ENCODE measurements around the gene MRPL22. TPM values are rescaled to one million over a fixed set of nuclear protein-coding genes. Genes with fewer than 3 reads are reported as not detected.

Gene MRPL22
- total RNA-seq, 1 experiment from 2014 or later = 77.2 TPM

DNA sequence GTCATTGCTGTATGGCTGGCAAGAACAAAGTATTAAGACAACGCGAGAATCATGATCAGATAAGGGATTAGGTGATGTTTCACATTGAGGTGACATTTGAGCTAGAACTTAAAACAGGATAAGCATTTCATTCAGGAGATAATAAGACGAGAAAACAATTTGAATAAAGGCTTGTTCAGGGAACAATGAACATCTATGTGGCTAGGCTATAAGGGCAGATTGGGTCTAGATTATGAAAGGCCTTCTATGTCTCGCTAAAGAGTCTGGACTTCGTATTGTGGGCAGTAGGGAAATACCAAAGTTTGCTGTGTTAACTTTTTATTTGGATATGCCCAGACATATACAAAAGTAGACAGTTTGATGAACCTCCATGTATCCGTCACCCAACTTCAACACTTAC, 6.9 kb downstream of the MRPL22 start:
- DNase-seq = no peak
- H3K14ac ChIP-seq (ENCODE audit: insufficient read depth, low read length) = no peak overlapping the region
- H3K27ac ChIP-seq (ENCODE audit: insufficient read length, low read depth, low read length) = no peak overlapping the region
- no peak overlapping the region for H2BK5ac ChIP-seq (ENCODE audit: insufficient read length, low read length)
- H2AFZ ChIP-seq (ENCODE audit: low read length) = no peak overlapping the region
- peaks cover 3% of the 10 kb centered on the region; the same call in 1 of the 2 replicates for H3K79me2 ChIP-seq (ENCODE audit: insufficient read depth, low read length)
- no peaks in the 10 kb centered on the region for H3K4me1 ChIP-seq (ENCODE audit: insufficient read depth, low read length)
- no CpG with 5 or more reads among the region's 6 CpGs for WGBS (ENCODE audit: extremely low coverage, insufficient read length, low lambda C conversion rate)
- H3K4ac ChIP-seq (ENCODE audit: low read depth, low read length) = no peak overlapping the region
- no peak overlapping the region for H3K4me2 ChIP-seq (ENCODE audit: insufficient read depth, insufficient read length, low read length)
- H3K4me3 Mint-ChIP-seq = no peak overlapping the region
- no peak overlapping the region for H4K91ac ChIP-seq (ENCODE audit: insufficient read length, low read depth, low read length)
- H3K79me1 ChIP-seq (ENCODE audit: insufficient read depth, low read depth, low read length, poor library complexity, severe bottlenecking) = no peaks in the 10 kb centered on the region
- no peak overlapping the region for H3K56ac ChIP-seq (ENCODE audit: insufficient read length, low read depth, low read length)
- H3K27ac Mint-ChIP-seq = no peak overlapping the region
- no peak overlapping the region for H3K23ac ChIP-seq (ENCODE audit: insufficient read length, low read depth, low read length)
- no peaks in the 10 kb centered on the region for H4K20me1 ChIP-seq (ENCODE audit: control insufficient read depth, insufficient read depth, insufficient read length)
- H2BK120ac ChIP-seq (ENCODE audit: low read depth, low read length, poor library complexity, severe bottlenecking) = no peak overlapping the region
- H3K18ac ChIP-seq (ENCODE audit: insufficient read length, low read depth, low read length) = no peak overlapping the region
- H2BK20ac ChIP-seq (ENCODE audit: low read depth, low read length, poor library complexity, severe bottlenecking) = no peak overlapping the region
- no peaks in the 10 kb centered on the region for H3K4me1 Mint-ChIP-seq
- H3K9me3 Mint-ChIP-seq = no peaks in the 10 kb centered on the region
- H3T11ph ChIP-seq (ENCODE audit: low read length) = no peak overlapping the region
- H3K27me3 ChIP-seq (ENCODE audit: insufficient read depth, low read length) = no peaks in the 10 kb centered on the region
- peaks cover 0 to 10% (median 2%) of the 10 kb centered on the region in 3 experiments; a peak in 3 of 7 replicates for H3K36me3 Mint-ChIP-seq (ENCODE audit: insufficient read depth in 1 of 3, low read depth in 3 of 3)
- H3K9ac ChIP-seq (ENCODE audit: extremely low read depth, insufficient read length, low read length) = no peak overlapping the region
- TF ChIP-seq, protein P1, sequence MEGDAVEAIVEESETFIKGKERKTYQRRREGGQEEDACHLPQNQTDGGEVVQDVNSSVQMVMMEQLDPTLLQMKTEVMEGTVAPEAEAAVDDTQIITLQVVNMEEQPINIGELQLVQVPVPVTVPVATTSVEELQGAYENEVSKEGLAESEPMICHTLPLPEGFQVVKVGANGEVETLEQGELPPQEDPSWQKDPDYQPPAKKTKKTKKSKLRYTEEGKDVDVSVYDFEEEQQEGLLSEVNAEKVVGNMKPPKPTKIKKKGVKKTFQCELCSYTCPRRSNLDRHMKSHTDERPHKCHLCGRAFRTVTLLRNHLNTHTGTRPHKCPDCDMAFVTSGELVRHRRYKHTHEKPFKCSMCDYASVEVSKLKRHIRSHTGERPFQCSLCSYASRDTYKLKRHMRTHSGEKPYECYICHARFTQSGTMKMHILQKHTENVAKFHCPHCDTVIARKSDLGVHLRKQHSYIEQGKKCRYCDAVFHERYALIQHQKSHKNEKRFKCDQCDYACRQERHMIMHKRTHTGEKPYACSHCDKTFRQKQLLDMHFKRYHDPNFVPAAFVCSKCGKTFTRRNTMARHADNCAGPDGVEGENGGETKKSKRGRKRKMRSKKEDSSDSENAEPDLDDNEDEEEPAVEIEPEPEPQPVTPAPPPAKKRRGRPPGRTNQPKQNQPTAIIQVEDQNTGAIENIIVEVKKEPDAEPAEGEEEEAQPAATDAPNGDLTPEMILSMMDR (conservative IDR thresholded peaks at IDR 0.05) = no peak
- H3K9me3 ChIP-seq (ENCODE audit: control insufficient read depth, low read depth, low read length) = no peaks in the 10 kb centered on the region
- no peaks in the 10 kb centered on the region for H3K23me2 ChIP-seq (ENCODE audit: insufficient read length, low read depth, low read length, poor library complexity, severe bottlenecking)
- no peak overlapping the region for H2AK5ac ChIP-seq (ENCODE audit: insufficient read length, low read length)
- H2BK12ac ChIP-seq (ENCODE audit: insufficient read length, low read depth, low read length) = no peak overlapping the region
- H3K27me3 Mint-ChIP-seq (ENCODE audit: low read depth) = no peaks in the 10 kb centered on the region
- H4K8ac ChIP-seq (replicated peaks; ENCODE audit: insufficient read length, low read depth, low read length) = no peak overlapping the region
- H4K5ac ChIP-seq (ENCODE audit: insufficient read length, low read depth, low read length) = no peak overlapping the region
- no peak overlapping the region for H2BK15ac ChIP-seq (ENCODE audit: low read depth, low read length)
